Stimulated activated naive CD4-positive, alpha-beta T cell treated with Interleukin-2 at 50 U/mL for 16 hours (primary cell): Measurements from ENCODE around the gene SNCB.

Experiments
- DNase-seq: peaks from one replicate; lab custom pipeline; 2025; lab: John Stamatoyannopoulos, UW

Gene SNCB

DNA sequence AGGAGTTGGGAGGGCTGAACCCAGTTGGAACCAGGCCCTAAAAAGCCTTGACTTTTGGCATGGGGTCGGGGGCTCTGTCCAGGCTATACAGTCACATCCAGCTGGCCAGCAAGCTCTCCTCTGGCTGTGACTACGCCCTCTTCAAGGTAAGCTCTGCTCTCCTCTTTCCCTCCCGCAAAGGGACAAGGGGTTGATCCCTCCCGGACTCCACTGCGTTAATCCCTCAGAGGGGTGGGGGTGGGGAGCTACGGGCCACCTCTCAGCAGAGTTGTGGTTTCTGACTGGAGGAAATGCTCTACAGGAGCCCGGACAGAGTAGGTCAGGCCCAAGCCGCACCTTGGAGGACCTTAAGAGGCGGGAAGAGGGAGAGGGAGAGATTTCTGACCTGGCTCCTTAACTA is 14.0 kb upstream of the SNCB start:
- DNase-seq: no peak

DNA sequence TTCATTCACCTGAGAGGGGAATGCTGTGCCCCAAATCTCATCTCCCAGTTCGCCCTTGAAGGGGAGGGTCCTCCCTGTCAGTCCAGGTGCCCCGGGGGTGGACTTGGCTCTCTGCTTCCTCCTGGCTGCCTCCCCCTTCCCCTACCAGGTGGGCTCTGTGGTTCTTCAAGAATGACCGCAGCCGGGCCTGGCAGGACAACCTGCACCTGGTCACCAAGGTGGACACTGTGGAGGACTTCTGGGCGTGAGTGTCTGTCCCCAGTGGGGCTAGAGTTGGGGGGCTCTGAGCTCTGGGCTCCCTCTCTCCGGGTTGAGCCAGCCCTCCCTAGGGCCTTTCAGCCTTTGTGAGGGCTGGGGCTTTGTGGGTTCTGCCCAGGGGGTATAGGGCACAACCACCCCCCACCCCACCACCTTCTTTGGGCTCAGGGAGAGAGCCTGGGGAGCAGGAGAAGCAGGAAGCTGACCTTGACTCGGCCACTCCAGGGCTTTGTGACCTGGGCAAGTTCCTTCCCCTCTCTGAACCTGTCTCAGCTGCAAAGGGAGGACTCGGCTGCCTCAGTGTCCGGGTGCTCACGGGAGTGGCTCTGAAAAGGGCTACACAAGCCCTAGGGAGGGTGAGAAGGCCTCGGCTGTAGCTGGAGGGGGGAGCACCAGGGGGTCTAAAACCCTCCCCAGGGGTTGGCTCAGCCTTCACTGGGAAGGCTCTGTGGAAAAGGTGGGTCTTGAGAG is 13.3 kb upstream of the SNCB start:
- DNase-seq: no peak

DNA sequence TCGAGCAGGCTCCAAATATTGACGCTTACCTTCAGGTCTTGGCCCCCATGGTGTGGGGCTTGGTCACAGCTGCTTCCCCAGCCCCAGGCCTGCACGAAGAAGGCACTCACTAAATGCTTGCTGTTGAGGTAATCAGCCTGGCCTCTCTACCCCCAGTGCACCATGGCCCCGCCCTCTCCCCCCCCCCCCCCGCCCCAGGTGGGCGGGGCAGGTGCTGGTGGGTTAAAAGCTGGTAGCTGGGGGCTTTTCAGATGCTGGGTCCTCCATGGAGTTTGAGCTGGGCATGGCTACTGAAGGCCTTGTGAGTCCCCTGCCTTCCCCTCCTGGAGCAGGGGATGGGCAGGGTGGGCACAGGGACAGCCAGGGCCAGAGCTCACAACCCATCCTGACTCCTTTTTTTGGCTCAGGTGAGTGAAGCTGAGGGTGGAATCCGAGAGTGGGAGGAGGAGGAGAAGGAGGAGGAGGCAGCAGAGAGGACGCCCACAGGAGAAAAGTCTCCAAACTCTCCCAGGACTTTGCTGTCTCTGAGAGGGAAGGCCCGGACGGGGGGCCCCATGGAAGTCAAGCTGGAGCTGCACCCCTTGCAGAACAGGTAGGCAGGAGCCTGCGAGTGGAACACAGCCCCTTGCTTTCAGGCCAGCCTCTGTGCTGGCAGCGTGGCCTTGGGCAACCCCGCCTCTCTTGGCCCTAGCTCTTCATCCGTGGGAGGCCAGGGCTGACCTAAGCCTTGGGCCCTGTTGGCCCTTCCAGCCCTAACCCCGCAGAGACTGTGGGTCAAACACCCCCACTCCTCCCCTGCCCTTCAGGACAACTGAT is 12.5 kb upstream of the SNCB start:
- no peak for DNase-seq

GRCh38 chr5:176640616-176641015 is 10.3 kb upstream of the SNCB start:
- DNase-seq: no peak

- DNase-seq: no peak
These were observed 9.6 kb upstream of the SNCB start for GRCh38 chr5:176639981-176640380.

GRCh38 chr5:176639208-176639607 is 8.9 kb upstream of the SNCB start:
- DNase-seq: no peak

DNA sequence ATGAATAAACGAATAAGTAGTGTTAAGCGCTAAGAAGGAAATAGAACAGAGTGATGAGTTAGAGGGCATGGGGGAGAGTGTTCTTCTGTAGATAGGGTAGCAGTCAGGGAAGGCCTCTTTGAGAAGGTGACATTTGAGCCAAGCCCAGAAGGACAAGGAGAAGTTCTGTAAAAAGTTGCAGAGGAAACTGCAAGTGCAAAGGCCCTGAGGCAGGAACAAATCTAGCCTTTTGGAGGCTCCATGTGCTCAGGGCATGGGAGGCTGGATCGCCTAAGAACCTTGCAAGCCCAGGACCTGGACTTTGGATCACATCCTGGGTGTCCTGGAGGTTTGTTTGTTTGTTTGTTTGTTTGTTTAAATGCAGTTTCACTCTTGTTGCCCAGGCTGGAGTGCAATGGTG is 8.1 kb upstream of the SNCB start:
- DNase-seq: no peak

DNA sequence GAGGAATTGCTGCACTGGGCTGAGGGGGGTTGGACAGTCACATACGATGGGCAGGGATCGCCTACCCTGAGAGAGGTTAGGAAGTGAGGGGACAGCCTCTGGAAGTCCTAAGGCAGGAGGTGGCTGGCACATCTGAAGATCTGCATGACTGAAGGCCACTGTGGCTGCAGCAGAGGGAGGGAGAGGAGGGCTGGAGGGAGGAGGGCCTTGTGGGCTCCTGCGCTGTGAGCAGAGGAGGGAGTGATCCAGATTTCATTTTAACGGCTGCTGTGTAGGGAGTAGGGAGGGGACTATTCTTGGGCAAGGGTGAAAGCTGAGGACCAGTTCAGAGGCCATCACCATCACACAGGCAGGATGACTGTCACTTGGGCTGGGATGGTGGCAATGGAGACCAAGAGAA is 7.2 kb upstream of the SNCB start:
- no peak for DNase-seq

- DNase-seq: no peak
These were observed 6.1 kb upstream of the SNCB start for GRCh38 chr5:176636426-176636825.

DNA sequence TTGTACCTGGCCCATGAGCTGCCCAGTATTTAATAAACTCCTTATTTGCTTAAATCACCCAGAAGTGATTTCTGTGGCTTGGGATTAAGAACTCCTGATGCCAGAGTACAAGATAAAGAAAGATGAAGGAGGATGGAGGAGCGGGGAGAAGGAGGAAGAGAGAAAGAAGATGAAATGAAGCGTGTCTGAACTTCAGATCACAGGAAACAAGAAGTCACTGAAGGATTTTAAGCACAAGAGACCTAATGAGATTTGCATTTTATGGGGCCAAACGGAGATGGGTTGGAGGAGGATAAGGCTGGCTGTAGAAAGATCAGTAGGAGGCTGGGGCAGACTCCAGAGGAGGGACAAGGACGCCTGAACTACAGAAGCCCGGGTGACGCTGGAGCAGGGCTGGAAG is 3.3 kb upstream of the SNCB start:
- DNase-seq: no peak

DNA sequence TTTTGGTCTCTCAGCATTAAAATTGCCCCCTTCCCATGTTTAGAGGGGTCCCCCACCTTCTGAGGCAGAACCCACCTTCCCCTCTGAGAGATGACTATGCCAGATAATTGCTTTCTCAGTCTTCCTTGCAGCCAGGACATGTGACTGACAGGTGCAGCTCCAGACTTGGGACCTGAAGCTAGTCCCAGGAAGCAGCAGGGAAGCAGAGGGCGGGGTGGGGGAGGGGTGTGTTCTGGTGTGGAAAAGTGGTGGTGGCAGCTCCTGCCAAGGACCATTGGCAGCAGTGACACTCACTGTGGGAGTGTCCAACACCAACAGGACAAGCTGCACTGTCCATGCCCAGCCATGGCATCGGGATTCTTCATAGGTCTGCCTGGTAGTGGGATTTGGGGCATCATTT is 2.4 kb upstream of the SNCB start:
- no peak for DNase-seq

DNA sequence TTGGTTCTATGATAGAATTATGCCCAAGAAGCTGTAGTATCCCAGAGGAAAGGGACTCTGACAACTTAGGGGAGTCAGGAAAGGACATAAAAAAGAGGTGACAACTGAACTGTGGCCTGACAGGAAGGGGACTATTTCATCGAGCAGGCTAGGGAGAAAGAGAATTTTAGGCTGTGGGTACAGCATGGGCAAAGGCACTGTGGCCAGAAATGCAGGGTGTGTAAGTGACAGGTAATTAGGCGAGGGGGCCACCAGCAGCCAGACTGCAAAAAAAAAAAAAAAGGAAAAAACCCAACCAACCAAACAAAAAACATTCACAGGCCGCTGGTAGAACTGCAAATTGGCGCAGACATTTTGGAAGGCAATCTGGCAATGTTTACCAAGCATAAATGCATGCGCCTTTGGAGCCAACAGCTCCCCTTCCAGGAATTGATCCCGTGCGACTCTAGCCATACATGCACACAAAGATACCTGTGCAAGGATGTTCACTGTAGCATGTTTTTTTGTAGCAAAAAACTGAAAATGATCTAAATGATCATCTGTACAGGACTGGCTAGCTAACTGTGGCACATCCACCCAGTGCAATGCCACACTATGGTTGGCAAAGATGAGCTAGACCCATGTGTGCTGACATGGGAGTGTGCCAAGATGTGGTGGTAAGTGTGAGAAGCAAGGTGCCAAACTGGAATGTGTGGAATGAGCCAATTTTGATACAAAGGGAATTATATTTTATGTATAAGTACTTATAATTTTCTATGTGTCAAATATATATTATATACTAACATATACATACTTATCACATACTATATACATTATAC is 1.3 kb upstream of the SNCB start:
- DNase-seq: no peak

DNA sequence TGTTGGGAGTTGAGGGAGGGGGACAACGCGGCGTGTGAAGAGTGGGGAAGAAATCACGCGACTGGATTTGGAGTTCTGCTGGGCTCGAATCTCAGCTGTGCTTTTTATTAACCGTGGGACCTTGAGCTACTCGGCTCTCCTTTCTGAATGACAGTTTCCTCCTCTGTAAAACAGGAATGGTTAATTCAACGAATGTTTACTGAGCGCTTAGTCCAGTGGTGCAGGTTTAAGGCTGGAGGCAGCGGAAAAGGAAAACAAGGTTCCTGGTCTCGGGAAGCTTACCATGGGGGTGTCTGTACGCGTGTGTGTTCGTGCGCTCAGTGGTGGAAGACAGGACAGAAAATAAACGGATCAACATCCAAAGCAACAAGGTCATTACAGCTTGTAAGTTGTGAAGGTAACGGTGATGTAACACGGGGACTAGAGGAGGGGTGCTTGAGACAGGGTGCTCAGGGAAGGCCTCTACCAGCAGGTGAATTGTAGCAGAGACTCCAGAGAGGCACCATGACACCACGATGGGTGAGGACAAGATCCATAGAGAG is 418 bp upstream of the SNCB start:
- no peak for DNase-seq

- no peak for DNase-seq
These were observed 949 bp downstream of the SNCB start for GRCh38 chr5:176629317-176629852.

DNA sequence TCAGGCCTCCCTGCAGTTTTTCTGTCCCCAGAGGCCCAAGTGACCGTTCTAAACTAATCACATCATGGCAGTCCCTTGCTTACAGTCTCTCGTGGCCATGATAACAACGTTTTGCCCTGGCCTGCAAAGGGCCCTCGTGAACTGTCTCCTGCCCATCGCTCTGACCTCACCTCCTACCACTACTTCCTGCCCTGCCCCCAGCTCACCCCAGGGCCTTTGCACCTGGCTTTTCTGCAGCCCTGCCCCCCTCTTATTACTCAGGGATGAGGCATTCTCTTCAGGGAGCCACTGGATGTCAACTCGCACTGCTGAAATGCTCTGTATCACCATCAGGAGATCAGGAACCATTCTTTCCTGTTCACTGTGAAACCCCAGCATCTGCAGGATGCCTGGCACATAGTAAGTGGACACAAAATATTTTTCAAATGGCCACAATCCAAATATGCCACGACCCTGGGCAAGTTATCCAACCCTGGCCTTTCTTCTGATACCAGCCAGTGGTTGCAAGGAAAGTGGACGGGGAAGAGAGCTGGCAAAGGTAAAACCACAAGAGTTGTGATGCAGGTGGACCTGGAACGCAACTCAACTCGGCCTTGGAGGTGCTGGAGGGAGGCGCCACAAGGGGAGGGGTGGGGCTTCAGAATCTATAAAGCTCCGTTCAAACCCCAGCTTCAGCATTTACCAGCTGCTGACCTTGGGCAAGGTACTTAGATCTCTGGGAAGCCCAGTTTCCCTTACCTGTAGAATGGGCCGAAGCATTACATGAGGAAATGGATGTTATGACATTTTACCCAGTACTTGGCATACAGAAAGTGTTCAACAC is 1.7 kb downstream of the SNCB start:
- no peak for DNase-seq

DNA sequence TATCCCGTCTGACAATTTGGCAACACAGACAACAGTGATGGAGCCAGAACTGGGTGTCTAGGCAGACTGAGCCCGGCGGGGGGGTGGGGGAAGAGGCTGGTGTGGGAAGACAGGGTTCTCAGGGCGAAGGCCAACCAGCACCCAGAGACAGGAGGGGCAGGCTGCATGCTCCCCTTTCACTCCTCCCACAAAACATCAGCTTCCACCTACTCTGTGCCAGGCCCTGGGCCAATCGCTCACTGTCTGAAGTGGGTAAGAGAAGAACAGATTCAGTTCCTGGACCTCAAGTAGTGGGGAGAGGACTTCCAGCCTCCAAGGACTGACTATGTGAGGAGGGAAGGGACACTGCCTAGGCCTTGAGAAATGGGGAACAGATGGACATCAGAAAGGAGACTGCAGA is 2.8 kb downstream of the SNCB start:
- no peak for DNase-seq

- DNase-seq: no peak
These were observed 3.5 kb downstream of the SNCB start for GRCh38 chr5:176626876-176627236.

DNA sequence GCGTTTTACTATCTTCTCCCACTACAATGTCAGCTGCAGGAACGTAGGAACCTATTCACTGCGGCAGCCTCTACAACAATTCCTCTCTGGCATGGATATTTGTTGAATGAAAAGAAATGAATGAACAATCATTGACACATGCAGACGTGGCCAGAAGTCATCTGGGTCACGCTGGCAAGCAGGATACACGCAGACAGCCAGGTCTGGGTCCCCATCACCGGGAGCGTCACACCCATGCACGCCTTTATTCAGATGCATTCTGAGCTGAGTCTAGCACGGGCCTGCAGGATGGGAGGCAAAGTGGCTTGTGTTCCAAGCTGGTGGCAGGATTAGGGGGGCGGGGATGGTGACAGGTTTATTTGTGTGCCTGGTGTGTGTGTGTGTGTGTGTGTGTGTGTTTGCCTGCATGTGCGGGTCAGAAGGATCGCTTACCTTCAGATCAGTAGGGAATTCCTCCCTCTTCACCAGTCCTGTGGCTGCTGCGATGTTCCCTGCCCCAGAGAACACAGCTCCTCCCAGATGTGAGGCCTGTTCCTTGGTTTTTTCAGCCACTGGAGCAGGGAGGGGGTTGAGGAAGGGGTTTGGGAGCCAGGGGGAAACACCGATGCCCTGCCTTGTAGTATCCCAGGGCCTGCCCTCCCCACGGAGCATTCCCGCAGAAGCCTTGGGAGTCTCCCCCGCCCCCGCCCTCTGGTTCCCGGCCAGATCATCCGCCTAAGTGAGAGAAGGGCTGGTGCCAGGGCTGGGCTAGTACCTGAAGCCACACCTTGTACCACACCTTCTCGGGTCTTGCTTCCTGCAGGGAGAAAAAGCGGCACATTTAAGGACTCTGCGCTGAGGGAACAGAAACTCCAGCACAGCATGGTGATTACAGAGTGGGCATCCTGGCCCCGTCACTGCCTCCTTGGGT is 4.1 kb downstream of the SNCB start:
- no peak for DNase-seq

DNA sequence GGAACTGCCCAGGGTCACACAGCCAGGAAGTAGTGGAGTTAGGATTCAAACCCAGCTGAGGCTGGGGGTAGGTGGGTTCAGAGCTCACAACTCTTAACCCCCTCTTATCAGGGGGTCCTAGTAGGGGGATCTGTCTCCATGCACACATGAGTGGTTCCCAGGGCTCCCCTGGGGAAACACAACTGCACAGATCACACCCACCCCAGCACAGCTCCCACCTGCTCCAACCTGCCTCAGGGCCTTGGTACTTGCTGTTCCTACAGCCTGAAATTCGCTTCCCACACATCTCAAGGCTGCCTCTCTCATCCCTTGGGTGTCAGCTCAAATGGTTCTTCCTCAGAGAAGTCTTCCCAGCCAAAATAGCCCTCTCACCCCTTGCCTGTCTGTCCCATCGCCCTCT is 4.8 kb downstream of the SNCB start:
- no peak for DNase-seq

- DNase-seq: no peak
These were observed 5.4 kb downstream of the SNCB start for GRCh38 chr5:176624938-176625337.
